ENCODE results near the gene EPAS1. TPM values are rescaled to one million over a fixed set of nuclear protein-coding genes. Genes with fewer than 3 reads are reported as not detected.

The EPAS1 gene
- total RNA-seq, 1 experiment from 2014 or later = 77.3 TPM

DNA sequence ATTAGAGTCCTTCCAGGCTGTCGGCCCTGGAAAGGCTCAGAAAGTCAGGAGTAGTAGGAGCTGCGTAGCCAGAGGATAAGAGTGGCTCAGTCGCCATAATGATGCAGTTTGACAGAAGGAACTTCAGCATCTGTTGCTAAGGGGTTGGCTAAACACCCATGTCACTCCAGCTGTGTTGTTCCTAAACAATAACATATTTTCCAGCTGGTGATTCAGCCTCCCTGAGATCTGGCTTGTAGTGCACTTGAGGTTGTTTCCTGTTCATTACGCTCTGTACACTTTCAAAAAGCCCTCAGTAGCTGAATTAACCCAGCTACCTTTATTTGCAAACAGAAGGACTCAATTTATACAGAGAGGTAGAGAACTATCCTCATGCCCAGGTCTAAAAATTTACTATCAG is 39.7 kb upstream of the EPAS1 start:
- no peaks in the 10 kb centered on the region for H3K4me1 Mint-ChIP-seq (ENCODE audit: low read depth, unreplicated experiment)
- DNase-seq = no peak
- no peak overlapping the region for H3K27ac Mint-ChIP-seq (ENCODE audit: unreplicated experiment)
- no peaks in the 10 kb centered on the region for H3K27me3 ChIP-seq (replicated peaks; ENCODE audit: control insufficient read depth, insufficient read depth, low read length)
- H3K9me3 ChIP-seq = no peaks in the 10 kb centered on the region
- no TSS peak for BruUV-seq (replicated peaks)
- H3K4me1 ChIP-seq = no peaks in the 10 kb centered on the region
- intact Hi-C loops (cut with micrococcal nuclease; ENCODE audit: unreplicated experiment) = no loop called here
- TF ChIP-seq CTCF (IDR thresholded peaks at IDR 0.05; ENCODE audit: insufficient read depth in 1 of 2, low read depth in 1 of 2, low read length in 1 of 2, severe bottlenecking in 1 of 2, unreplicated experiment in 1 of 2) = no peak
- no peak overlapping the region for H3K4me3 Mint-ChIP-seq (ENCODE audit: unreplicated experiment)
- no peaks in the 10 kb centered on the region for H3K36me3 ChIP-seq (ENCODE audit: control insufficient read depth, insufficient read depth, low read length)
- CTCF ChIA-PET = no interaction called here
- POLR2A ChIA-PET = no interaction called here
- H3K4me3 ChIP-seq (ENCODE audit: low read depth, low read length) = no peak overlapping the region
- no peaks in the 10 kb centered on the region for H3K27me3 Mint-ChIP-seq (ENCODE audit: insufficient read depth, unreplicated experiment)
- H3K36me3 Mint-ChIP-seq (ENCODE audit: insufficient read depth, unreplicated experiment) = no peaks in the 10 kb centered on the region
- H3K9me3 Mint-ChIP-seq (ENCODE audit: unreplicated experiment) = no peaks in the 10 kb centered on the region

DNA sequence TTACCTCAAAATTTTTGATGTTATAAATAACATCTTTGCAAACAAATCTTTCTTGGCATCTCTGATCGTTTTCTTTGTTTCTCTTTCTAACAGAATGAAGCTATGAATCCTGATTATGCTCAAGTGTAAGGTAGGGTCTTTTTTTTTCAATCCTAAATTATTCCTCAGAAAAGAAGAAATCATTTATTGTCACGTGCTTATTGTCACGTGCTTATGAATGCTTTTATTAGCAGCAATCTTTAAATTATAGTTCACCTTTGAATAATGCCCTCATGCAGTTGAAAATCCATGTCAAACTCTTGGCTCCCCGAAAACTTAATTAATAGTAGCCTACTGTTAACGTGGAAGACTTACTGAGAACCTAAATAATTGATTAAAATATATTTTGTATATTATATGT is 39.2 kb upstream of the EPAS1 start:
- H3K4me3 ChIP-seq (ENCODE audit: low read depth, low read length) = no peak overlapping the region
- intact Hi-C loops (cut with micrococcal nuclease; ENCODE audit: unreplicated experiment) = no loop called here
- H3K36me3 ChIP-seq (ENCODE audit: control insufficient read depth, insufficient read depth, low read length) = no peaks in the 10 kb centered on the region
- no peak for TF ChIP-seq CTCF (IDR thresholded peaks at IDR 0.05; ENCODE audit: insufficient read depth in 1 of 2, low read depth in 1 of 2, low read length in 1 of 2, severe bottlenecking in 1 of 2, unreplicated experiment in 1 of 2)
- H3K4me1 ChIP-seq = no peaks in the 10 kb centered on the region
- Mint-ChIP-seq H3K27ac (ENCODE audit: unreplicated experiment) (no peak overlapping the region), H3K27me3 (ENCODE audit: insufficient read depth, unreplicated experiment) (no peaks in the 10 kb centered on the region), H3K4me3 (ENCODE audit: unreplicated experiment) (no peak overlapping the region), H3K4me1 (ENCODE audit: low read depth, unreplicated experiment) (no peaks in the 10 kb centered on the region), H3K9me3 (ENCODE audit: unreplicated experiment) (no peaks in the 10 kb centered on the region), H3K36me3 (ENCODE audit: insufficient read depth, unreplicated experiment) (no peaks in the 10 kb centered on the region)
- H3K9me3 ChIP-seq = no peaks in the 10 kb centered on the region
- H3K27me3 ChIP-seq (replicated peaks; ENCODE audit: control insufficient read depth, insufficient read depth, low read length) = no peaks in the 10 kb centered on the region
- no peak for DNase-seq
- BruUV-seq (replicated peaks) = no TSS peak
- ChIA-PET POLR2A (no interaction called here), CTCF (no interaction called here)

DNA sequence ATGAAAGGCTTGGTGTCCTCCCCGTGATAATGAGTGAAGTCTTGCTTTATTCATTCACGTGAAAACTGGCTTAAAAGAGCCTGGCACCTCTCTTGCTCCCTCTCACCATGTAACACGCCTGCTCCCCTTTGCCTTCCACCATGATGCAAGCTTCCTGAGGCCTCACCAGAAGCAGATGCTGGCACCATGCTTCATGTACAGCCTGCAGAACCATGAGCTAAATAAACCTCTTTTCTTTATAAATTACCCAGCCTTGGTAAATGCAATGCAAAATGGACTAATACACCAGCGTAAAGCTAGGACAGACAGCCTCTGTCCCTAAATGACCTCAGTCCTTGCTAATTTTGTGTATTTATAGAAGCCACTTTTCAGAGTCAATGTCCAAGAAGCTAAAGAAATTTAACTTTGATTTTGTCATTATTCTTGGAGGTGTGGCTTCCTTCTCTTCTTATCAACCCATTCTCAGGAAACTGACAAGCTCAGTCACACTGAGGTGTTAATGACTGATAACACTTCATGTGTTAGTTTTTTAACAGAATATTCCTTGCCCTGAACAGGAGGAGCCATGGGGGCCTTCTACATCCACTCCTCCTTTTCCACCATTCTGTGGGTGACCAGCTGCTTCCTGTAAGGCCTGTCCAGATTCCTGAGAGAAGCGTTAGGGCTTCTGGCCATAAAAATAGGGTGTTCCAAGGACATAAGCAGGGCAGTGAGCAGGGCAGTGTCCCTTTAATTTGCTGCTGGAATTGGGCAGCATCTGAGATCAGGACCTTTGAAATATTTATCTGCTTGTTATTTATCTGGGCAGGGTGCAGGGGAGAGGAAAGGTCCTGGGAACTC is 38.0 kb upstream of the EPAS1 start:
- BruUV-seq (replicated peaks) = no TSS peak
- Mint-ChIP-seq H3K9me3 (ENCODE audit: unreplicated experiment) (no peaks in the 10 kb centered on the region), H3K36me3 (ENCODE audit: insufficient read depth, unreplicated experiment) (no peaks in the 10 kb centered on the region), H3K4me3 (ENCODE audit: unreplicated experiment) (no peak overlapping the region), H3K27ac (ENCODE audit: unreplicated experiment) (no peak overlapping the region), H3K27me3 (ENCODE audit: insufficient read depth, unreplicated experiment) (no peaks in the 10 kb centered on the region), H3K4me1 (ENCODE audit: low read depth, unreplicated experiment) (no peaks in the 10 kb centered on the region)
- Histone ChIP-seq H3K27me3 (replicated peaks; ENCODE audit: control insufficient read depth, insufficient read depth, low read length) (no peaks in the 10 kb centered on the region), H3K4me1 (no peaks in the 10 kb centered on the region), H3K36me3 (ENCODE audit: control insufficient read depth, insufficient read depth, low read length) (no peaks in the 10 kb centered on the region), H3K4me3 (ENCODE audit: low read depth, low read length) (no peak overlapping the region), H3K9me3 (no peaks in the 10 kb centered on the region)
- DNase-seq = no peak
- intact Hi-C loops (cut with micrococcal nuclease; ENCODE audit: unreplicated experiment) = no loop called here
- ChIA-PET POLR2A (no interaction called here), CTCF (interaction anchor here (0.6 kb wide), 1 partner anchor 248 kb away, joined by 3 read pairs; no protein-coding TSS in a partner anchor)
- TF ChIP-seq CTCF (IDR thresholded peaks at IDR 0.05; ENCODE audit: insufficient read depth in 1 of 2, low read depth in 1 of 2, low read length in 1 of 2, severe bottlenecking in 1 of 2, unreplicated experiment in 1 of 2) = no peak
